ENCODE data around the gene LRFN2.

Gene LRFN2

DNA sequence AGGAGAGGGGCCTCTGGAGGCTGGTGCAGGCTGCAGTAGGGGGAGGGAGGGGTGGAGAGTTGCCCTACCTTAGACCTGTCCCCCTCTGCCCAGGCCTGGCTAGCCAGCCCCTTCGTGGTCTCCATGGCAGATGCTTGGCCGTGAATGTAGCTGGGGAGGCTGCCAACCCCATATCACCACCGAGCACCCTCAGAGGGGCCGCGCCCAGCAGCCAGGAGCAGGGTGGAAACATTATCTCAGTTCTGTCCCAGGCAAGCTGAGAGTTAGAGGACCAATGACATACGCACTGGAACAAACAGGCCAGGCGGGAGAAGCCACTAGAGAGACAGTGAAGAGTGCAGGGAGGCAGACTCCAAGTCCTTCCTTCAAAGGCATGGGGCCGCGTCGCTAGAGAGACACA, 66.5 kb downstream of the LRFN2 start:
- H3K4me1 ChIP-seq (ENCODE audit: control insufficient read depth, insufficient read depth, low read length) = no peaks in the 10 kb centered on the region
- H3K9me3 ChIP-seq (ENCODE audit: control insufficient read depth in 2 of 2, low read length in 2 of 2) = peaks cover 0 to 2% of the 10 kb centered on the region in 2 donors
- H3K36me3 ChIP-seq (ENCODE audit: control insufficient read depth in 2 of 2, insufficient read depth in 2 of 2, low read length in 2 of 2) = no peaks in the 10 kb centered on the region
- H3K27ac ChIP-seq (ENCODE audit: low read length) = no peak overlapping the region
- H3K9ac ChIP-seq (ENCODE audit: low read length in 2 of 2) = no peak overlapping the region
- peaks cover 3 to 5% of the 10 kb centered on the region in 2 donors for H3K27me3 ChIP-seq (ENCODE audit: control insufficient read depth in 1 of 2, insufficient read depth in 2 of 2, low read length in 2 of 2)
- H3K4me3 ChIP-seq (ENCODE audit: low read length in 2 of 2) = no peak overlapping the region

DNA sequence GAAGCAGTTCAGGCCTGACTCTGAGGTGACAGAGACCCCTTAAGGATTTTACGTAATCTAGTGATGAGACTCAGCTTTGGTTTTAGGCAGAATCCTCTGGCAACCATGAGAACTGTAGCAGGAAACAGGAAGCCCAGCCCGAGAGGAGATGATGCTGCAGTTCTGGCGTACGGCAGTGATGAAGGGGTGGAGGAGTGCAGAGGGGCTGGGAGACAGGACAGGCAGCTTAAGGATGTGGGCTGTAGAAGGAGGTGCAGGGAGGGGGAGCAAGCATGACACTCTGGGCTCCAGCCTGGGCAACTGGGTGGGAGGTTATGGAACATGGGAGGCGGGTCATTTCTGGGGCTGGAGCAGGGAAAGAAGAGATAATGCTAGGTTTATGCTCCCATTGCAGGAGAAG, 67.1 kb downstream of the LRFN2 start:
- no peaks in the 10 kb centered on the region for H3K36me3 ChIP-seq (ENCODE audit: control insufficient read depth in 2 of 2, insufficient read depth in 2 of 2, low read length in 2 of 2)
- H3K27ac ChIP-seq (ENCODE audit: low read length) = no peak overlapping the region
- H3K4me1 ChIP-seq (ENCODE audit: control insufficient read depth, insufficient read depth, low read length) = no peaks in the 10 kb centered on the region
- H3K9ac ChIP-seq (ENCODE audit: low read length in 2 of 2) = no peak overlapping the region
- H3K4me3 ChIP-seq (ENCODE audit: low read length in 2 of 2) = no peak overlapping the region
- H3K9me3 ChIP-seq (ENCODE audit: control insufficient read depth in 2 of 2, low read length in 2 of 2) = peaks cover 0 to 2% of the 10 kb centered on the region in 2 donors
- H3K27me3 ChIP-seq (ENCODE audit: control insufficient read depth in 1 of 2, insufficient read depth in 2 of 2, low read length in 2 of 2) = peaks cover 3 to 5% of the 10 kb centered on the region in 2 donors

DNA sequence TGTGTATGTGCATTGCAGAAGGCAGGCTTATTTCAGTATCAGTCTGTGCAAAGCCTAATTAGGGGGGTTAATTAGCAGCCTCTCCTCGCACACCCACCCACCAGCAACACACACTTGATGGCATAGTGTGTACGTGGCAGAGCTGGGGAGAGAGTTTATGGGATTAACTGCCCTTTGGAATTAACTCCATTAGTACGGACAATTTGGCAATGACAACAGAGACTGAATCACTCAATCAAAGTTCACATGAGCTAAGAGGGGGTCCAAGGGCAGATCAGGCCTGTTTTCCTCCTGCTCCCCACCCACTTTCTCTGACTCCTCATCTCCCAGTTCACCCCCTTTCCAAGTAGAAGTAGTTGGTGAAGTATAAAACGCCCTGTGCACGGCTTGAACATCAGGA, 69.5 kb downstream of the LRFN2 start:
- Histone ChIP-seq H3K4me1 (ENCODE audit: control insufficient read depth, insufficient read depth, low read length) (peaks cover 4% of the 10 kb centered on the region), H3K27me3 (ENCODE audit: control insufficient read depth in 1 of 2, insufficient read depth in 2 of 2, low read length in 2 of 2) (peaks cover 3 to 5% of the 10 kb centered on the region in 2 donors), H3K27ac (ENCODE audit: low read length) (no peak overlapping the region), H3K36me3 (ENCODE audit: control insufficient read depth in 2 of 2, insufficient read depth in 2 of 2, low read length in 2 of 2) (no peaks in the 10 kb centered on the region), H3K4me3 (ENCODE audit: low read length in 2 of 2) (no peak overlapping the region), H3K9me3 (ENCODE audit: control insufficient read depth in 2 of 2, low read length in 2 of 2) (peaks cover 0 to 2% of the 10 kb centered on the region in 2 donors), H3K9ac (ENCODE audit: low read length in 2 of 2) (no peak overlapping the region)

DNA sequence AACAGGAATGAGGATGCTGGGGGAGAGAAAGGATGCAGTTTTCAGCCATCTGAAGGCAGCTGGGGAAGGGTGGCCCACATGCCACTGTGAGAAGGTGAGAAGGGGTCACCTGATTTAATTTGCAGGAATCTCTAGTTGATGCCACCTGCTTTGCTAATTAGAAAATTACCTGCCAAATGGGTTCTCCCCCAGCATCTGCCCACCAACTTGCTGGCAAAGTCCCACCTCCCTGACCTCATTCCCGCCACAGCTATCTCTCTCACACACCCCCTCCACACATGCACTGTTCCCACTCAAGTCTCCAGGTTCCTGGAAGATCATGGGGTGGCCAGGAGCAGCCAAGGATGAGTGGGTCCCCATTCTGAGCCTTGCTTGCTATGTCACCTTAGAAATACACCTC, 70.7 kb downstream of the LRFN2 start:
- Histone ChIP-seq H3K4me3 (ENCODE audit: low read length in 2 of 2) (no peak overlapping the region), H3K27me3 (ENCODE audit: control insufficient read depth in 1 of 2, insufficient read depth in 2 of 2, low read length in 2 of 2) (peaks cover 3 to 5% of the 10 kb centered on the region in 2 donors), H3K36me3 (ENCODE audit: control insufficient read depth in 2 of 2, insufficient read depth in 2 of 2, low read length in 2 of 2) (no peaks in the 10 kb centered on the region), H3K27ac (ENCODE audit: low read length) (no peak overlapping the region), H3K9ac (ENCODE audit: low read length in 2 of 2) (no peak overlapping the region), H3K4me1 (ENCODE audit: control insufficient read depth, insufficient read depth, low read length) (peaks cover 7% of the 10 kb centered on the region), H3K9me3 (ENCODE audit: control insufficient read depth in 2 of 2, low read length in 2 of 2) (peaks cover 0 to 2% of the 10 kb centered on the region in 2 donors)

DNA sequence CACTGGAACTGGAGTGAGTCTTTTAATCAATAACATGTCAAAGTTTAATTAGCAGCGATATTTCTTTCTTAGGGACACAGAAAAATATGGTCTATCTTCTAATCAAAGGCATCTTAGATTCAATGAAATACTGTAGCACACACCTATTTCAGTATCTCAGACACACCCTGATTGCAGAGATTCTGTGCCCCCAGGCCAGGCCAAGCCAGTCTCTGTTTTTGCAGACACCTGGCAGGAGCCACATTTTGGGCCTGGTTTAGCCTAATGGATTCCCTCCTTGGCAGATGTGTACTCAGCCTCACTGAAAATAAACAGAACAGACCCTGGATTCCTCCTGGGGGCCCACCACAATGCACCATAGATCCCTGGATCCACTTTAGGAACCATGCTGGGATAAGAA, 74.8 kb downstream of the LRFN2 start:
- H3K27me3 ChIP-seq (ENCODE audit: control insufficient read depth in 1 of 2, insufficient read depth in 2 of 2, low read length in 2 of 2) = peaks cover 0 to 3% of the 10 kb centered on the region in 2 donors
- H3K9me3 ChIP-seq (ENCODE audit: control insufficient read depth in 2 of 2, low read length in 2 of 2) = peaks cover 0 to 2% of the 10 kb centered on the region in 2 donors
- H3K27ac ChIP-seq (ENCODE audit: low read length) = no peak overlapping the region
- no peak overlapping the region for H3K4me3 ChIP-seq (ENCODE audit: low read length in 2 of 2)
- no peak overlapping the region for H3K9ac ChIP-seq (ENCODE audit: low read length in 2 of 2)
- H3K36me3 ChIP-seq (ENCODE audit: control insufficient read depth in 2 of 2, insufficient read depth in 2 of 2, low read length in 2 of 2) = no peaks in the 10 kb centered on the region
- H3K4me1 ChIP-seq (ENCODE audit: control insufficient read depth, insufficient read depth, low read length) = peaks cover 7% of the 10 kb centered on the region

DNA sequence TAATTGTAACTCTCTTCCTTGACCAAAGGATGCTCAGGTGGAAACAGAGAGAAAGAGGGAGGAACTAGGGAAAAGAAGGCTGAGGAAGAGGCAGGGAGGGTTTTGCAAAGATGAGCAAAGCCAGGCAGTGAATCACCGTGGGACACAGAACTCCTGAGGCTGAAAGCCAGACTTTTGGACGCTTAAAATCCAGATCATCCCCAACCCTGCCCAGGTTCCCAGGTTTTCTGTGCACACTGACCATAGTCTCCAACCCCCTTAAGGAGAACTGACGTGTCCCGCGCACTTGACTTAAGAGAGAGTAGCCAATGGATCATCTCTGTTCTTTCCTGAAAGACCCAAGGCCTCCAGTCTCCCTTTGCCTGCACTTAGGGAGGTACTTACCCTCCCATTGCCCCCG, 75.3 kb downstream of the LRFN2 start:
- H3K9ac ChIP-seq (ENCODE audit: low read length in 2 of 2) = no peak overlapping the region
- H3K27me3 ChIP-seq (ENCODE audit: control insufficient read depth in 1 of 2, insufficient read depth in 2 of 2, low read length in 2 of 2) = no peaks in the 10 kb centered on the region
- H3K36me3 ChIP-seq (ENCODE audit: control insufficient read depth in 2 of 2, insufficient read depth in 2 of 2, low read length in 2 of 2) = no peaks in the 10 kb centered on the region
- peaks cover 0 to under 1% of the 10 kb centered on the region in 2 donors for H3K9me3 ChIP-seq (ENCODE audit: control insufficient read depth in 2 of 2, low read length in 2 of 2)
- no peak overlapping the region for H3K27ac ChIP-seq (ENCODE audit: low read length)
- no peak overlapping the region for H3K4me3 ChIP-seq (ENCODE audit: low read length in 2 of 2)
- peaks cover 7% of the 10 kb centered on the region for H3K4me1 ChIP-seq (ENCODE audit: control insufficient read depth, insufficient read depth, low read length)

DNA sequence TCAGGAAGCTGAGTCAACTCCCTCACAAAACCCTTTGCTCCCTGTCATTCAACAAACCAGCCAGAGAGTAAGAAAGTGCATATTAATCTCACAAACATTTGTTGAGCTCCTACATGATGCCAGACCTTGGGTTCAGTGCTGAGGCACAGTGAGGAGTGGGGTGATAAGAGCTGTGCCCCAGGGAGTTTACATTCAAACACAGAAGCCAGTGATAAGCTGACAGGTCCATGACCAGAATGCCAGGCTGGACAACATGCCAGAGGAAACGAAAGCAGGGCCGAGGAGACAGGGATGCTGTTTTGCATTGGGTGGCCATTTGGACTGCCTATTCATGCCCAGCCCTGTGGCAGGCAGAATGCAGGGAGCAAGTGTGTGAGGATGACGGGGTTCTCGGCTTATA, 76.7 kb downstream of the LRFN2 start:
- Histone ChIP-seq H3K27ac (ENCODE audit: low read length) (no peak overlapping the region), H3K36me3 (ENCODE audit: control insufficient read depth in 2 of 2, insufficient read depth in 2 of 2, low read length in 2 of 2) (no peaks in the 10 kb centered on the region), H3K4me1 (ENCODE audit: control insufficient read depth, insufficient read depth, low read length) (peaks cover 7% of the 10 kb centered on the region)

DNA sequence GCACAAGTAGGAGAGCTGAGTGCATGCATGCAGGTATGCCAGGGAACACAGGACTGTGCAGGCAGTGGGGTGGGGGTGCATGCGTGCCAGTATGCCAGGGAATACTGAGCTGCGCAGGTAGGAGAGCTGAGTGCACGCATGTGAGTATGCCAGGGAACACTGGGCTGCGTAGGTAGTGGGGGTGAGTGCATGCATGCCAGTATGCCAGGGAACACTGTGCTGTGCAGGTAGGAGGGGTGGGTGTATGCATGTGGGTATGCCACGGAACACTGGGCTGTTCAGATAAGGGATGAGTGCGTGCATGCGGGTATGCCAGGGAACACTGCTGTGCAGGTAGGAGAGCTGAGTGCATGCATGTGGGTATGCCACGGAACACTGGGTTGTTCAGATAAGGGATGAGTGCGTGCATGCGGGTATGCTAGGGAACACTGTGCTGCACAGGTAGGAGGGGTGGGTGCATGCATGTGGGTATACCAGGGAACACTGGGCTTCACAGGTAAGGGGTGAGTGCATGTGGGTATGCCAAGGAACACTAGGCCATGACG, 77.4 kb downstream of the LRFN2 start:
- Histone ChIP-seq H3K36me3 (ENCODE audit: control insufficient read depth in 2 of 2, insufficient read depth in 2 of 2, low read length in 2 of 2) (no peaks in the 10 kb centered on the region), H3K9me3 (ENCODE audit: control insufficient read depth in 2 of 2, low read length in 2 of 2) (no peaks in the 10 kb centered on the region), H3K9ac (ENCODE audit: low read length in 2 of 2) (no peak overlapping the region), H3K4me3 (ENCODE audit: low read length in 2 of 2) (no peak overlapping the region), H3K27me3 (ENCODE audit: control insufficient read depth in 1 of 2, insufficient read depth in 2 of 2, low read length in 2 of 2) (no peaks in the 10 kb centered on the region), H3K27ac (ENCODE audit: low read length) (no peak overlapping the region), H3K4me1 (ENCODE audit: control insufficient read depth, insufficient read depth, low read length) (peaks cover 4% of the 10 kb centered on the region)

More for the DNA sequence above, 76.7 kb downstream of the LRFN2 start:
- Histone ChIP-seq H3K27me3 (ENCODE audit: control insufficient read depth in 1 of 2, insufficient read depth in 2 of 2, low read length in 2 of 2) (no peaks in the 10 kb centered on the region), H3K4me3 (ENCODE audit: low read length in 2 of 2) (no peak overlapping the region), H3K9me3 (ENCODE audit: control insufficient read depth in 2 of 2, low read length in 2 of 2) (no peaks in the 10 kb centered on the region), H3K9ac (ENCODE audit: low read length in 2 of 2) (no peak overlapping the region)

DNA sequence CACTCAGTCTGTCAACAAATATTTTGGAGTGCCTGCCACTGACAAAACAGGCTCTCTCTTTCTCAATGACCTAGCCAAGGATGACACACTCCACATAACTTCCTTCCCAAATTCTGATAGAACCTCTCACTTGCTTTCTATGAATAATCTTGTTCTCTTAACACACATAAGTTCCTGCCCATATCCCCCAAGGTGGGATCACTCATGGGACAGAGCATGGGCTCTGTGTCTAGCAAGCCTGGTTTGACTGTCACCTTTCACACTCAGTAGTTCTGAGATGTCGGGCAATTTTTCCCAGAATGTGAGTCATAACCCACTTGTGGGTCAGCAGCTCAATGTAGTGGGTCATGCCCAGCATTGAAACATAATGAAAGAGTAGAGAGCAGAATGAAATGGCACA, 78.1 kb downstream of the LRFN2 start:
- H3K9me3 ChIP-seq (ENCODE audit: control insufficient read depth in 2 of 2, low read length in 2 of 2) = no peaks in the 10 kb centered on the region
- no peaks in the 10 kb centered on the region for H3K36me3 ChIP-seq (ENCODE audit: control insufficient read depth in 2 of 2, insufficient read depth in 2 of 2, low read length in 2 of 2)
- no peak overlapping the region for H3K4me3 ChIP-seq (ENCODE audit: low read length in 2 of 2)
- no peak overlapping the region for H3K9ac ChIP-seq (ENCODE audit: low read length in 2 of 2)
- H3K27ac ChIP-seq (ENCODE audit: low read length) = no peak overlapping the region
- no peaks in the 10 kb centered on the region for H3K27me3 ChIP-seq (ENCODE audit: control insufficient read depth in 1 of 2, insufficient read depth in 2 of 2, low read length in 2 of 2)
- H3K4me1 ChIP-seq (ENCODE audit: control insufficient read depth, insufficient read depth, low read length) = peaks cover 3% of the 10 kb centered on the region

DNA sequence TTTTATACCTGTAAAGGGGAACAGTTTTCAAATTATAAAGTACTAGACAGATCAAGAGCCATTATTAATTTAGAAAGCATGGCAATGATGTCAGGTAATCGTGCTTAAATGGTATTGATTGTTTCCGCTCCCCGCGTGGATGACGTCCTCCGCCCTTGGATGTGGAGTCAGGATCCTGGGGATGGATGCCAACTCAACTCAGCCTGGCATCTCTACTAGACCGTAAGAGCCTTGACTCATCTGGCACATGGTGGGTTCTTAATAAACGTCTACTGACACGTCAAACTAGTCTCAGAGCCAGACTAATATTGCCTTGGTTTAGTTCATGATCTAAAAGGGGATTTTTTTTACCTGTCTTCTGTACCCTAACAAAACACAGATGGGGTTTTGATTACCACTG, 80.2 kb downstream of the LRFN2 start:
- Histone ChIP-seq H3K9me3 (ENCODE audit: control insufficient read depth in 2 of 2, low read length in 2 of 2) (no peaks in the 10 kb centered on the region), H3K27me3 (ENCODE audit: control insufficient read depth in 1 of 2, insufficient read depth in 2 of 2, low read length in 2 of 2) (no peaks in the 10 kb centered on the region), H3K36me3 (ENCODE audit: control insufficient read depth in 2 of 2, insufficient read depth in 2 of 2, low read length in 2 of 2) (no peaks in the 10 kb centered on the region), H3K9ac (ENCODE audit: low read length in 2 of 2) (no peak overlapping the region), H3K4me3 (ENCODE audit: low read length in 2 of 2) (no peak overlapping the region), H3K4me1 (ENCODE audit: control insufficient read depth, insufficient read depth, low read length) (no peaks in the 10 kb centered on the region), H3K27ac (ENCODE audit: low read length) (no peak overlapping the region)

DNA sequence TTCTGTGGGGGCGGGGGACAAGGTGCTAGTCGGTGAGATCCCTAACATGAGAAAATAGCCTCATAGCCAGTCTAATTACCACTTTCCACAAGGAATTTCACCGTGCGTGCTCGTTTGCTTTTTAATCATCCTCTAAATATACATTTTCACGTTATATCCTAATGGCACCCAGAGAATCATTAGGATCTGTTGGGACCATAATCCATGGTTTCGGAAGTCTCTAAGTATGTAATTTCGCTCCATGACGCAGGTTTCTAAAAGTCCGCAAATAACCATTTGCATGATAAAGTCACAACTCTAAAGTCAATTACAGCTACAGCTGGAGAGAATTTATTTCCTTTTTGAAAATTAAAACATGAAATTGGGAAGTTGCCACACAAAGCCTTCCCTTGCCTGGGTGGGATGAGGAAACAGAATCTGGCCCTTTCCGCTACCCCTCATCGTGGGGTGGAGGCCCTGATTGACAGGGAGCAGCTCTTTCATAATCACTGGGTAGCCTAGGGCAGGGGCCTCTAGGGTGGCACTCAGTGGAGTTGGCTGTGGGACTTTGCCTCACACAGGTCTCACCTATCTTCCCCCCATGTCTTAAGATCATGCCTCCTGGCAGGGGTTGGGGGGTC, 81.9 kb downstream of the LRFN2 start:
- Histone ChIP-seq H3K27ac (ENCODE audit: low read length) (no peak overlapping the region), H3K4me3 (ENCODE audit: low read length in 2 of 2) (no peak overlapping the region), H3K36me3 (ENCODE audit: control insufficient read depth in 2 of 2, insufficient read depth in 2 of 2, low read length in 2 of 2) (no peaks in the 10 kb centered on the region), H3K9me3 (ENCODE audit: control insufficient read depth in 2 of 2, low read length in 2 of 2) (no peaks in the 10 kb centered on the region), H3K27me3 (ENCODE audit: control insufficient read depth in 1 of 2, insufficient read depth in 2 of 2, low read length in 2 of 2) (no peaks in the 10 kb centered on the region), H3K4me1 (ENCODE audit: control insufficient read depth, insufficient read depth, low read length) (no peaks in the 10 kb centered on the region), H3K9ac (ENCODE audit: low read length in 2 of 2) (no peak overlapping the region)

Data from stomach smooth muscle (tissue), 2 donors.